Measurements from ENCODE around the gene NLRX1.
"Not testable (repeated sequence)": the region's sequence is repeated elsewhere in the genome, so short reads cannot be mapped to it uniquely, and the experiment has no call there.

The NLRX1 gene

DNA sequence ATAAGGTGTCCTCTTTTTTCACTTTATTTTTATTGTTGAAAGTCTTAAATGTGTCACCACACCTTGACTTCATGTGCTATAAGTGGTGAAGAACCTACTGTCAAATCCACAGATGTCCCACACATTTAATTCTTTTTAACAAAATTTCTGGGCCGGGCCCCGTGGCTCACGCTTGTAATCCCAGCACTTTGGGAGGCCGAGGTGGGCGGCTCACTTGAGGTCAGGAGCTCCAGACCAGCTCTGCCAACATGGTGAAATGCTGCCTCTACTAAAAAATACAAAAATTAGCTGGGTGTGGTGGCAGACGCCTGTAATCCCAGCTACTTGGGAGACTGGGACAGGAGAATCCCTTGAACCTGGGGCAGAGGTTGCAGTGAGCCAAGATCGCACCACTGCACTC lies 40.7 kb downstream of the NLRX1 start:
- DNase-seq, result no peak

GRCh38 chr11:119210050-119210449 lies 41.5 kb downstream of the NLRX1 start:
- no peak for DNase-seq

DNA sequence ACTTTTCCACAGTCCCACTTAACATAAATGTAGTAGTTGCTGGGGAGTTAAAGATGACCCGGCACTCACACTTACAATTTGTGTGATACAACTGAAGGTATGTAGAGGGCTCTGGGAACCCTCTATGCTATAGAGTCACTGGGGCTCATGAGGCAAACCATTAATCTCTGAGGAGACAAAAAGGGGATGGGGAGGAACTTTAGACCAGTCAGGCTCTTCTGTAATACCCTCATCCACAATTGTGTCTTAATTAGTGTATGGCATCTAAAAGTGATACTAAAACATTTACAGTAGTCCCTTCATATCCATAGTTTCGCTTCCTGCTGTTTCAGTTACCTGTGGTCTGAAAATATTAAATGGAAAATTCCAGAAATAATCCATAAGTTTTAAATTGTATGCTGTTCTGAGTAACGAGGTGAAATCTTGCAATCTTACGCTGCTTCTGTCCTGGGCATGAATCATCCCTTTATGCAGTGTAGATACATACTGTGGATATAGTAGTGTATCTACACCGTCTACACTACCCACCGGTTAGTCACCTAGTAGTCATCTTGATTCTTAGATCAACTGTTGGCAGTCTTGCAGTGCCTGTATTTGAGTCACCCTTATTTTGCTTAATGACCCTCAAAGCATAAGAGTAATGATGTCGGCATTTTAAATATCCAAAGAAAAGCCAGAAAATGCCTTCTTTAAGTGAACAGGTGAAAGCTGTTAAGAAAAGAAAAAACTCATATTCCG lies 49.8 kb downstream of the NLRX1 start:
- DNase-seq, result peak; percentile 23

GRCh38 chr11:119222308-119222707 lies 53.8 kb downstream of the NLRX1 start:
- DNase-seq, result no peak

GRCh38 chr11:119222891-119223290 lies 54.4 kb downstream of the NLRX1 start:
- no peak for DNase-seq

GRCh38 chr11:119223856-119224255 lies 55.3 kb downstream of the NLRX1 start:
- no peak for DNase-seq

DNA sequence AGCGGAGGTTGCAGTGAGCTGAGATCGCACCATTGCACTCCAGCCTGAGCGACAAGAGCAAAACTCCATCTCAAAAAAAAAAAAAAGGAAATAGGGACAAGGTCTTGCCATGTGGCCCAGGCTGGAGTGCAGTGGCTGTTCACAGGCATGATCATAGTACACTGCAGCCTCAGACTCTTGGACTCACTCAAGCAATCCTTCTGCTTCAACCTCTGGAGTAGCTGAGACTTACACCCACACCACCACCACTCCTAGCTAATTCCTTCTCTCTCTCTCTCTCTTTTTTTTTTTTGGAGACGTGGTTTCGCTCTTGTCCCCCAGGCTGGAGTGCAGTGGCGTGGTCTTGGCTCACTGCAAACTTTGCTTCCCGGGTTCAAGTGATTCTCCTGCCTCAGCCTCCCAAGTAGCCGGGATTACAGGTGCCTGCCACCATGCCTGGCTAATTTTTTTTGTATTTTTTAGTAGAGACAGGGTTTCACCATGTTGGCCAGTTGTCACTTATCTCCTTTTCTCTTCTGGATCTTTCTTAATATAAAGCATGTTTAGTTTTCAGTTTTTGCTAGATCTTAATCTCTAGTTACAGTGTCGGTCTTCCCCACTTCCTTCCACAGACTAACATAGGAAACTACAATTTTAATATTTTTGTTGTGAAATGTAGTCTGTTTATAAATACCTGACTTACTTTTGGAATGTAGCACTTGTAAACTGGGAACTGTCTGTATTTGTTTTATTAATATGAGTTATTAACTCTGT lies 60.2 kb downstream of the NLRX1 start:
- DNase-seq, result not testable (repeated sequence)

GRCh38 chr11:119229288-119229672 lies 60.8 kb downstream of the NLRX1 start:
- no peak for DNase-seq

DNA sequence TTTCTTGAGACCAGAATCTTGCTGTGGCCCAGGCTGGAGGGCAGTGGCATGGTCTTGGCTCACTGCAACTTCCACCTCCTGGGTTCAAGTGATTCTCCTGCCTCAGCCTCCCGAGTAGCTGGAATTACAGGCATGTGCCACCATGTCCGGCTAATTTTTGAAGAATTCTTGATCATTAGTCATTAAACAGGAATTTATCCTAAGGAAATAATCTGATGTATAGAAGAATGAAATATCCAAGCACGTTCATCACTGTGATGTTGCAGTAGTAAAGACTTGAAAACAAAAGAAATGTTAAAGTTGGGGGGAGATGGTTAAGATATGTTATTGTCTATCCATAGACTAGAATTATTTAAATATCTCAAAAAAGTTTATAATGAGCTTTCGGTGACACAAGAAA lies 61.2 kb downstream of the NLRX1 start:
- DNase-seq, result no peak

All from MV-4-11 (cell line).